Measurements from ENCODE around the gene DLGAP1. TPM values are rescaled to one million over a fixed set of nuclear protein-coding genes. Genes with fewer than 3 reads are reported as not detected.

Gene DLGAP1
- total RNA-seq, 1 donor from 2014 or later, result 11.5 TPM

GRCh38 chr18:3669376-3669775 is 785.7 kb downstream of the DLGAP1 start:
- DNase-seq (ENCODE audit: low read depth, low spot score), result no peak
- no peak overlapping the region for H3K4me3 Mint-ChIP-seq
- H3K4me1 Mint-ChIP-seq, result peaks cover 38% of the 10 kb centered on the region
- no peak for TF ChIP-seq CTCF (conservative IDR thresholded peaks at IDR 0.05)
- H3K9me3 Mint-ChIP-seq, result no peaks in the 10 kb centered on the region
- no peak overlapping the region for H3K27ac Mint-ChIP-seq (ENCODE audit: unreplicated experiment)
- H3K27me3 Mint-ChIP-seq (ENCODE audit: low read depth), result no peaks in the 10 kb centered on the region
- H3K36me3 Mint-ChIP-seq (ENCODE audit: low read depth), result no peaks in the 10 kb centered on the region

GRCh38 chr18:3667255-3668137 is 787.6 kb downstream of the DLGAP1 start:
- no peak overlapping the region for H3K4me3 Mint-ChIP-seq
- peaks cover 42% of the 10 kb centered on the region for H3K4me1 Mint-ChIP-seq
- H3K27me3 Mint-ChIP-seq (ENCODE audit: low read depth), result no peaks in the 10 kb centered on the region
- H3K36me3 Mint-ChIP-seq (ENCODE audit: low read depth), result no peaks in the 10 kb centered on the region
- H3K9me3 Mint-ChIP-seq, result no peaks in the 10 kb centered on the region
- no peak overlapping the region for H3K27ac Mint-ChIP-seq (ENCODE audit: unreplicated experiment)
- TF ChIP-seq CTCF (conservative IDR thresholded peaks at IDR 0.05), result no peak
- DNase-seq (ENCODE audit: low read depth, low spot score), result no peak

- Mint-ChIP-seq H3K4me1 (peaks cover 42% of the 10 kb centered on the region), H3K27me3 (ENCODE audit: low read depth) (no peaks in the 10 kb centered on the region), H3K27ac (ENCODE audit: unreplicated experiment) (peak overlapping the region; percentile 96), H3K9me3 (no peaks in the 10 kb centered on the region), H3K4me3 (peak overlapping the region; percentile 50), H3K36me3 (ENCODE audit: low read depth) (no peaks in the 10 kb centered on the region)
- TF ChIP-seq CTCF (conservative IDR thresholded peaks at IDR 0.05), result peak; percentile 4
- no peak for DNase-seq (ENCODE audit: low read depth, low spot score)
Measured at GRCh38 chr18:3666526-3667254, 788.4 kb downstream of the DLGAP1 start.

- no peaks in the 10 kb centered on the region for H3K27me3 Mint-ChIP-seq (ENCODE audit: low read depth)
- no peaks in the 10 kb centered on the region for H3K9me3 Mint-ChIP-seq
- peaks cover 42% of the 10 kb centered on the region for H3K4me1 Mint-ChIP-seq
- H3K36me3 Mint-ChIP-seq (ENCODE audit: low read depth), result no peaks in the 10 kb centered on the region
- TF ChIP-seq CTCF (conservative IDR thresholded peaks at IDR 0.05), result peak; percentile 90
- H3K4me3 Mint-ChIP-seq, result peak overlapping the region; percentile 50
- peak; percentile 88 for DNase-seq (ENCODE audit: low read depth, low spot score)
- H3K27ac Mint-ChIP-seq (ENCODE audit: unreplicated experiment), result peak overlapping the region; percentile 96
Measured at GRCh38 chr18:3665780-3666525, 789.2 kb downstream of the DLGAP1 start.

GRCh38 chr18:3665204-3665603 is 789.9 kb downstream of the DLGAP1 start:
- TF ChIP-seq CTCF (conservative IDR thresholded peaks at IDR 0.05), result no peak
- H3K27me3 Mint-ChIP-seq (ENCODE audit: low read depth), result no peaks in the 10 kb centered on the region
- H3K27ac Mint-ChIP-seq (ENCODE audit: unreplicated experiment), result peak overlapping the region; percentile 87
- H3K36me3 Mint-ChIP-seq (ENCODE audit: low read depth), result no peaks in the 10 kb centered on the region
- H3K4me1 Mint-ChIP-seq, result peaks cover 47% of the 10 kb centered on the region
- no peak for DNase-seq (ENCODE audit: low read depth, low spot score)
- H3K4me3 Mint-ChIP-seq, result peak overlapping the region; percentile 50
- no peaks in the 10 kb centered on the region for H3K9me3 Mint-ChIP-seq
